ENCODE data around the gene ZDHHC11.
A peak's percentile ranks its signal among the peaks of the same experiment; 100 is the strongest.
"Not testable (repeated sequence)": the region's sequence is repeated elsewhere in the genome, so short reads cannot be mapped to it uniquely, and the experiment has no call there.

Gene ZDHHC11

GRCh38 chr5:850511-851006, at the start of gene ZDHHC11:
ZDHHC11 (minus strand) TSS chr5:850986; CDS start chr5:850602, 384 bp downstream.
- DNase-seq: no peak

DNA sequence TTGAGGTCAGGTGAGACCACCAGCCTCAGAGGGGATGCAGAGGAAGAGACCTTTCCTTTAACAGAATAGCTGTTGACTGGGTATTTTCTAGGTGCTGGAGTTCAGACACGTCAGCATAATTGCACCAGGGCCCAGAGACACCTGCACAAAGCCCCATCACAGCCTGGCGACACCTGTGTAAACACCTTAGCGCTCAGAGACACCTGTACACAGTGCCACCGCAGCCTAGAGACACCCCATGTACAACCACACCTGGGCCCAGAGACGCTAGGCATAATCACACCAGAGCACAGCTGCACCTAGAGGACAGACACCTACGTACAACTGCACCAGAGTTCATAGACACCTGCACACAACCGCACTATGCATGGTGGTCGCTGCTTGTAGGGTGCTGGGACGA, 42.9 kb upstream of the ZDHHC11 start:
- DNase-seq: no peak

GRCh38 chr5:893137-893506, 42.3 kb upstream of the ZDHHC11 start:
- no peak for DNase-seq

DNA sequence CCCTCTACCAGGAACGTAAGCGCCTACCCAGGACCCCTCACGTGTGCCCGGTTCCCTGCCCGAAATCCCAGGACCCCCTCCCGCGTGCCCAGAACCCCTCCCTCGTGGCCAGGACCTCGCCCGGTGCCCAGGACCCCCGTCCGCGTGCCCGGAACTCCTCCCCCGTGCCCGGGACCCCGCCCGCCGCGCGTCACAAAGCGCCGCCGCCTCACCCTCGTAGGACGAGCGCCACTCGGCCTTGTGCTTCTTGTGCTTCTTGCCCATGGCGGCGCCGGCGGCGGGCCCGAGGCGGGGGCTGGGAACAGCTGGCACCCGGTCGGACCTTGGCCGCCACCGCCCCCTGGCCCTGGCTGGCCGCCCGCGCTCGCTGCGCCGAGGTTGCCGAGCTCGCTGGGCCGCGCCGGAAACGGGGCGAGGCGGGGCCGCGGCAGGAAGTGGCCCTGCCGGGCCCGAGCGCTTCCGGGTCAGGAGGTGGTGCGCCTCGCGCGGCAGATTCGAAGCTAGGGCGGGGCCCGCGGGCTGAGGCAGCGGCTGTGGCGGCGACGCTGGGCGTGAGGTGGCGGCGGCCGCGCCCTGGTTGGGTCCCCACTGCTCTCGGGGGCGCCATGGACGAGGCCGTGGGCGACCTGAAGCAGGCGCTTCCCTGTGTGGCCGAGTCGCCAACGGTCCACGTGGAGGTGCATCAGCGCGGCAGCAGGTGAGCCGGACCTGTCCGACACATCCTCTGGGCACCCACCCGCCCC, 41.8 kb upstream of the ZDHHC11 start, which contains the start of the genes BRD9 and TRIP13:
TSS of gene BRD9 (minus strand) at position 408 of the 743 bp plus-strand sequence. CDS start at position 264, 144 bp downstream.
TSS of gene TRIP13 (plus strand) at position 491 of the 743 bp plus-strand sequence. CDS start at position 606, 115 bp downstream.
- DNase-seq: peak; percentile 46

DNA sequence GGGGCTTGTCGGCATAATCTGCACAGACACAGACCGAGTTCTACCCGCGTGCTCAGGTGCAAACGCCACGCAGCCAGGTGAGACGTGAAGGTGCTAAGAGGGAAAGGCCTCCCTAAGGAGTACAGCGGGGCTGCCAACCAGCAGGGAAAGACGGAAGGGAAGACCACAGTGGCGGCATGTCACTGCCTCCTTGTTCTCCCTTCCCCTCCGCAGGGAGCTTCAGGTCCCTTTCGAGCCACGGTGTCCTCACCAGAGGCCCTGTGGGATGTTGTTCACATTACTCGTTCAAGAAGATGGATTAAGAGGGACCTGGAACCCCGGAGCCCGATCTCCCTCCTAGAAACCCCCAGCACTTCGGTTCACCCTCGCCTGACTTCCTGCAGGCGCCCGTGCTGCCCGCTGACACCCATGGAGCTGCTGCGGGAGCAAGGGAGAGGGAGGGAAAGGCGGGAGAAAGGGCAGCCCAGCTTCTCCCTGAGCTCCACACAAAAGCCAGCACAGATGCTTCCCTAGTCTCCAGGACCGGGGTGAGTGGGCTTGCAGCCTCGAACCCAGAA, 41.1 kb upstream of the ZDHHC11 start:
- DNase-seq: no peak

DNA sequence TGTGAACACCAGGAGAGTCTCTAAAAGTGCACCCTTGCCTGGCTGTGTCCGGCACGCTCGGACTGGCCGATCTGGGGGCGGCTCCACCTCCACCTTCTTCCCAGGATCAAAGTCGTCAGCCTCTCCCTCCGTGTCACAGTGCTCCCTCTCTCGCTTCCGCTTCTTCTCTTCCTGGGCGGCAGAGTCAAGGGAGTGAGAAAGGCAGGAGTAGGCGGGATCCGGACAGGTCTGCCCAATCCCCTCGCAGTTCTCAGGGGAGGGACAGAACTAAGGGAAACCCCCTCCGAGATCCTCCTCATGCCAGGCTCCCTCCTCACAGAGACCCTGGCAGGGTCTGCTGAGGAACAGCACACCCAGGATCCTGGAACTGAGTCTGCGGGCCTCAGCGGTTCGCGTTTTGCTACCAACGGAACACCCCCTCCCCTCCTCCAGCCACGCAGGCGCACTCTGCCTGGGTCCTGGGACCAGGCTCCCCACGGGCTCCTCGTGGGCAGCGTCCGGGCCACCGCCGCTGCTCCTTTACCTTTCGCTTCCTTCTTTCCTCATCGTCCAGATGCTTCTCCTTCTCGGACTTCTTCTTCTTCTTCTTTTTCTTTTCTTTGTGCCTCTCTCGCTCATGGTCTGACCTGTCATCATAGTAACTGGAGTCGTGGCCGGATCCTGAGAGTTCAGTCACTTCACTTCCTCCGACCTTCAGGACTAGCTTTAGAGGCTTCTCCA, 40.5 kb upstream of the ZDHHC11 start:
- peak; percentile 4 for DNase-seq

- no peak for DNase-seq
Observed at GRCh38 chr5:889075-889710, 38.4 kb upstream of the ZDHHC11 start.

DNA sequence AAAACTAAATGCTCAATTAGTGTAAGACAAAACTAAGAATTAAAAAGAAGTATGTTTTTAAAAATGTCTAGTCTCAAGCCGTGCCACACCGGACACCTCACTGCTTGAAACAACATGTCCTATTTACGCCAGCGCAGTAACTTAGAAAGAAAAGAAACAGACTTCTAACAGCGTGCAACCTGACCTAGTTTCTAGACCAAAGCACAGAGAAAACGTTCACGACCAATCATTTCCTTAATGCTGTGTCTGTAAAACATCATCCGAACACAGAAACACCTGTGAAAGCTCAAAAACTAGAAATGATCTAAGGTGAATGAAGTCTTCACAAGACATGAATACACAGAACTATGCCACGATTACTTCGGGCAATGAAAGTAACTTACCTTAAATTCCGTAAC, 37.9 kb upstream of the ZDHHC11 start:
- no peak for DNase-seq

DNA sequence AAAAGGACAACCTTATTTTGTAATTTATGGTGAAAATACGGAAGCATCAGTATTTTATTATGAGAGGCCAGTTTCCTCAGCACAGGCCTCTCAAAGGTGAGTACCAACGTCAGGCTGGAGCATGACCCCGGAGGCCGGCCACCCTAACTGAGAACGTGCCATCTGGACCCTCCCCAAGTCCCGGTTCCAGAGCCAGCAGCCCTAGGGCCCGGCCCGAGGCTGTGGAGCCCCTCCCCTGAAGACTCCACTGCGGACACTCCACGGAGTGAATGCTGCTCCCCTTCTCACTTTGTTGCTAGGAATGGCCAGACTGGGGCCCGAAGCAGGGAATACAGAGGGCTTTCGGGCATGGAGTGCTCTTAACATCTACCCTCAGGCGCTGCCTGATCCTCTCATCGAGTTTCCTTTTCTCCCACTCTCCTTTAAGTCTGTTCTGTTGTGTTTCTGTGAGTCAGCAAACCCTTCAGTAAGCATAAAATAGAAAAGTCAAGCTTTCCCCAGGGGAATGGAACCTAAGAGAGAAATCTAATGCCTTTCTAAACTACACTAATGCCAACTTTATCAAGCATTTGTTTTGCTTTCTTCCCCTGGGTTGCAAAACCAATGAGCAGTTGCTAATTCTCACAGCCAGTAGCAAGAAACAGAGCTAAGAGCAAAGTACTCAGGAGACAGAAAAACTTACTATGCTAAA, 37.3 kb upstream of the ZDHHC11 start:
- no peak for DNase-seq

- DNase-seq: no peak
Observed at GRCh38 chr5:886716-887325, 36.0 kb upstream of the ZDHHC11 start.

DNA sequence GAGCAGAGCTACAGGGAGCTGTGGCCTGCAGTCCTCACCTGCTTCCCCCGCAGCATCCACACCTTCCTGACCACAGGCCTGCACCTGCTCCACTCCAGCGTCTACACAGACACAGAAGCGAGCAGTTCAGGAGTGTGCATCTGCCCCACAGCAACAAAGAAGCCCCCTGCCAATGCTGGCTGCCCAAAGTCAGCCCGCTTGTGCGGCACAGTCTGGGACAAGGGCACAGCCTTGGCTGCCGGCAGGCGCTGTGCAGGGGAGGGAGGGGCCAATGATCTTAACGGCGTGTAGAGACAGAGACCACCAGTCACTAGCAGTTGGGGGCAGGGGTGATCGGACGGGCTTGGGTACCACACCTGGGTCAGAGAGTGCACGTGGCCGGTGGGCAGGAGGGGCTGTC, 35.2 kb upstream of the ZDHHC11 start:
- no peak for DNase-seq

- DNase-seq: no peak
Observed at GRCh38 chr5:885529-885928, 34.7 kb upstream of the ZDHHC11 start.

DNA sequence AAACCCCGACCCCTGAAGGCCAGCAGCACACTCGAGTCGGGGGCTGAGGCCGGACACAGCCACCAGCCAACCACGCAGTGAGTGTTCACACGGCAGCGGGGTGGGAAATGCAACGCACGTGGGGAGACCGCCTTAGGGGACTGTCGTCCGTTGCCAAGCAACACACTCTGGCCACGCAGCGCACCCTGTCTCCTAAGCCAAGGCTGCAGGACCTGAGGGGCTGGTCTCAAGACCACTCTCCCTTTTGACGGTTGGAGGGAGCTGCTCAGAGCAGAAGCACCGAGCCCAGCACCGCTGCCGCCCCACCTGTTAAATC, 34.3 kb upstream of the ZDHHC11 start:
- DNase-seq: no peak

DNA sequence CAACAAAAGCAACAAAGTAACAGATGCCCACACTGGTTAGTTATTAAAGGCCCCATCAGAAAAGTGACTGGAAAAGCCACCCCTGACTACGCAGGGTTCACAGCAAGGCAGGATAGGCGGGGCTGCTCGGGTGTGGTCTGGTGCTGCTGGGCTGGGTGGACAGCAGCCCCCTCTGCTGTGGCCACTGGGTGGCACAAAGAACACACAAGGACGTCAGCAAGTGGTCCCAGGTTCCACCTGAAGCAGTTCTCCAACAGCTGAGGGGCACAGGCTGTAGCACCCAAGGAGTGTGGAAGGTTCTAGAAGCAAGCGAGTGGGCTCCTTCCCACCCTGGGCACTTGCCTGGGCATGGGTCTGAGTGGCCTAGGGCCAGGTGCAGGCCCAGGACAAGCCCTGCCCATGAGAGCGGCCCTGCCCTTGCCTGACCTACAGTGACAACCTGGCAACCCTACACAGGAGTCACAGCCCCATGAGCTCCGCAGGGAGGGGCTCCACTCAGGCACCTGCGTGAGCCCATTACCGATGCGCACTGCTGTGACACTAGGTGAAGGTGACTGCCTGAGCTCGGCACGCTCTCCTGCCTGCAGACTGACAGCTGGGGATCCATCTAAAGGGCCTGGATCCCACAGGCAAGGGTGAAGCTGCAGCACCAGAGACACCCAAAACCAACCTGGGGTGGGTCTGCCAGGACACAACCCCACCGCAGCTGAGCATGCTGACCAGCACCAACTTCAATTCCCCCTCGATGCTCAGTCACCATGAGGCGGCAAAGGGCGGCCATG, 33.8 kb upstream of the ZDHHC11 start:
- DNase-seq: no peak

GRCh38 chr5:883475-884181, 32.8 kb upstream of the ZDHHC11 start:
- DNase-seq: no peak

DNA sequence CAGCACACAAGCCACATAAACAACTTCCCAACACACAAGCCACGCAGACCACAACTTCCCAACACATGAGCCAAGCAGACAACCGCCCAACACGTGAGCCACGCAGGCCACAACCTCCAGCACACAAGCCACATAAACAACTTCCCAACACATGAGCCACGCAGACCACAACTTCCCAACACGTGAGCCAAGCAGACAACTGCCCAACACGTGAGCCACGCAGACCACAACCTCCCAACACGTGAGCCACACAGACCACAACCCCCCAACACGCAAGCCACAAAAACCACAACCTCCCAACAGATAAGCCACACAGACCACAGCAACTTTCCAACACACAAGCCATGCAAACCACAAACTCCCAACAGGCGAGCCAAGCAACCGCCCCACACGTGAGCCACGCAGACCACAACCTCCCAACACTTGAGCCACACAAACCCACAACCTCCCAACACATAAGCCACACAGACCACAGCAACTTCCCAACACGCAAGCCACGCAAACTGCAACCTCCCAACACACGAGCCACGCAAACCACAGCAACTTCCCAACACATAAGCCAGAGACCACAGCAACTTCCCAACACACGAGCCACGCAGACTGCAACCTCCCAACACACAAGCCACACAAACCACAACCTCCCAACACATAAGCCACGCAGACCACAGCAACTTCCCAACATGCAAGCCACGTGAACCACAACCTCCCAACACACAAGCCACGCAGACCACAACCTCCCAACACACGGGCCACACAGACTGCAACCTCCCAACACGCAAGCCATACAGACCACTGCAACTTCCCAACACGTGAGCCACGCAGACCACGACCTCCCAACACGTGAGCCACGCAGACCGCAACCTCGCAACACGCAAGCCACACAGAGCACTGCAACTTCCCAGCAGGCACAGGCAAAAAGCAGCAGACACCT, 31.7 kb upstream of the ZDHHC11 start:
- no peak for DNase-seq

GRCh38 chr5:881551-881935, 30.8 kb upstream of the ZDHHC11 start:
- no peak for DNase-seq

DNA sequence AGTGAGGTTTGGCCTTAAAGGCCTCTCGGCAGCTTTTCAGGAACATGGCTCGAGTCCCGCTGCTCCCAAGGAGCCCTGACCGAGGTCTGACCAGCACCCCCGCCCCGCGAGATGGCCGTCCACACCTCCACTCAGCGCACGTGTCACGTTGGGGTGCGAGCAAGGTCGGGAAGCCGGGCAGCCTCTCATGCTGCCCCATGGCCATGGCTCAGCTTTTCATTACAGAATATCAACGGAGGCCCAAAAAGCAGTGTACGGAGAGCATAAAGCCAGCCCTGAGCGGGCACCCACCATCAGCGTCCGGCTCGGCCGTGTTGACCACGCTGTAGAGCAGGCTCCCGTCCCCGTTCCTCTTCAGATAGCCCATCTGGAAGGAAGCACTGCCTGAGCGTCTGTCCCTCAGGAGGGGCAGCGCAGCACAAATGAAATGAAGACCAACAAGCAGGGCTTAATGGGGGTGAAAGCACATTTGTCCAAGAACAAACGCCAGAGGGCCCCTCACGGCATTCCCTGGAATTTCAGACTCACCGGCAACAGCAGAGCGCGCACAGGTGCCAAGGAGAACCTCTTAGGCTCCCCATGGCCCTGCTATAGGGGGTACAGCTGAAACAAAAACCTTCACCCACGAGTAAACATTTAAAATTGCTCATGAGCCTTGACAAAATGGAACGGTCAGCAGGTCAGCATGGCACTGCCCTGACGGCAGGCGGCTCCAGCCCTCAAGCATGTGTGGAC, 30.2 kb upstream of the ZDHHC11 start:
- no peak for DNase-seq

DNA sequence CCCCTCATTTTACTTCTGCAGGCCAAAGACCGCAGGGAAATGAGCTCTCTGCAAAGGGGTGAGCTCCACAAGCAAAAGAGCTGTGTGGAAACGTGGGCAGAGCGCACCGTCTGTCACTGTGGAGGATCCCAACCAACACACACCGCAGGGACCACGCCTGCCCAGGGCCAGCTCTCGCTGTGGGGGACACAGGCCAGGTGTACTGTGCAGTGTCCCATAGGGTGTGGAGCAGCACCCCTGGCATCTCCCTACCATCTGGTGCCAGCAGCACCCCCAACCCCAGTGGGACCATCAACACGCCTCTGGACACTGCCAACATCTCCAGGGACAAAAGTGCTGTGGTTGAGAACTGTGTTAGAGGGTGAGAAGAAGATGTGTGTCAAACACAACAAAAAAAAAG, 27.9 kb upstream of the ZDHHC11 start:
- not testable (repeated sequence) for DNase-seq
